DND-41 (cell line): Measurements from ENCODE around the gene PMPCA.

Experiments used
- ATAC-seq: fragments of 200-7000 bp; cut with Tn5 transposase; 3 replicates; pipeline ENCODE4 v1.9.1; 2021; ENCODE audit warnings: low read depth; ENCODE audit not compliant: insufficient read depth
- DNase-seq: peaks from one replicate; pipeline ENCODE4 v3.0.0-alpha.2; 2020
- H2AFZ ChIP-seq: 2 replicates; pipeline ENCODE4 v1.6.0; 2012; ENCODE audit warnings: low read depth, low read length
- H3K27ac ChIP-seq: 2 replicates; pipeline ENCODE4 v1.5.1; 2012; ENCODE audit warnings: low read length, inconsistent platforms
- H3K27me3 ChIP-seq: fragments of 200-600 bp; sonication (generic); 2 replicates; pipeline ENCODE4 v1.6.0; 2012; ENCODE audit warnings: low read length, mild to moderate bottlenecking, inconsistent platforms; ENCODE audit not compliant: insufficient read depth, poor library complexity
- H3K36me3 ChIP-seq: 2 replicates; pipeline ENCODE4 v1.5.1; 2012; ENCODE audit warnings: low read length, inconsistent platforms; ENCODE audit not compliant: insufficient read depth
- H3K4me1 ChIP-seq: 2 replicates; pipeline ENCODE4 v1.5.1; 2012; ENCODE audit warnings: mild to moderate bottlenecking, low read length; ENCODE audit not compliant: insufficient read depth
- H3K4me2 ChIP-seq: 2 replicates; pipeline ENCODE4 v1.6.0; 2012; ENCODE audit warnings: mild to moderate bottlenecking, moderate library complexity, low read length, inconsistent platforms; ENCODE audit not compliant: insufficient read depth
- H3K4me3 ChIP-seq, 2 experiments: fragments of 200-600 bp in 1 of 2; shearing (Covaris generic) in 1 of 2; 2 replicates each; pipeline ENCODE4 v1.5.1; 2012 to 2016; ENCODE audit warnings: inconsistent platforms in 2 of 2, low read length in 2 of 2, mild to moderate bottlenecking in 2 of 2, low read depth in 1 of 2, moderate library complexity in 1 of 2
- H3K79me2 ChIP-seq: 2 replicates; pipeline ENCODE4 v1.6.0; 2012; ENCODE audit warnings: low read length, inconsistent platforms; ENCODE audit not compliant: insufficient read depth
- H3K9ac ChIP-seq: 2 replicates; pipeline ENCODE4 v1.6.0; 2012; ENCODE audit warnings: low read depth, mild to moderate bottlenecking, inconsistent platforms, low read length, moderate library complexity
- H3K9me3 ChIP-seq: 2 replicates; pipeline ENCODE4 v1.5.1; 2012; ENCODE audit warnings: low read length, moderate library complexity, mild to moderate bottlenecking, inconsistent platforms; ENCODE audit not compliant: insufficient read depth, severe bottlenecking
- H4K20me1 ChIP-seq: 2 replicates; pipeline ENCODE4 v1.6.0; 2012; ENCODE audit warnings: low read length; ENCODE audit not compliant: insufficient read depth
- CTCF ChIP-seq: IDR thresholded peaks from 2 replicates; pipeline ENCODE4 v1.5.1; 2012; ENCODE audit warnings: borderline replicate concordance, low read length, moderate library complexity, mild to moderate bottlenecking; ENCODE audit not compliant: poor library complexity, severe bottlenecking; ENCODE audit errors: extremely low read depth
- EZH2 ChIP-seq: IDR thresholded peaks from 3 replicates; pipeline ENCODE4 v1.6.1; 2012; ENCODE audit warnings: borderline replicate concordance, low read depth, mild to moderate bottlenecking, moderate library complexity, low read length, inconsistent platforms; ENCODE audit not compliant: severe bottlenecking

Gene PMPCA

GRCh38 chr9:136385015-136385414 lies 25.4 kb upstream of the PMPCA start:
- ATAC-seq (peak; percentile 88), DNase-seq (peak; percentile 56)
- H3K36me3 ChIP-seq = peaks cover 71% of the 10 kb centered on the region
- H3K9ac ChIP-seq = no peak overlapping the region
- peaks cover 13% of the 10 kb centered on the region for H3K4me1 ChIP-seq
- H2AFZ ChIP-seq = no peak overlapping the region
- peaks cover 25% of the 10 kb centered on the region for H4K20me1 ChIP-seq
- no peaks in the 10 kb centered on the region for H3K27me3 ChIP-seq
- H3K4me3 ChIP-seq = no peak overlapping the region
- no peak overlapping the region for H3K27ac ChIP-seq
- no peaks in the 10 kb centered on the region for H3K9me3 ChIP-seq
- TF ChIP-seq CTCF (no peak), EZH2 (no peak)
- H3K79me2 ChIP-seq = no peaks in the 10 kb centered on the region
- H3K4me2 ChIP-seq = no peak overlapping the region

GRCh38 chr9:136386018-136386417 lies 24.4 kb upstream of the PMPCA start:
- peaks cover 65% of the 10 kb centered on the region for H3K36me3 ChIP-seq
- no peaks in the 10 kb centered on the region for H3K79me2 ChIP-seq
- ATAC-seq = no peak
- TF ChIP-seq CTCF (no peak), EZH2 (no peak)
- no peak for DNase-seq
- H3K27ac ChIP-seq = no peak overlapping the region
- peaks cover 13% of the 10 kb centered on the region for H3K4me1 ChIP-seq
- no peak overlapping the region for H3K4me3 ChIP-seq
- no peaks in the 10 kb centered on the region for H3K9me3 ChIP-seq
- no peak overlapping the region for H3K9ac ChIP-seq
- H4K20me1 ChIP-seq = peaks cover 26% of the 10 kb centered on the region
- no peak overlapping the region for H2AFZ ChIP-seq
- no peak overlapping the region for H3K4me2 ChIP-seq
- no peaks in the 10 kb centered on the region for H3K27me3 ChIP-seq

- Histone ChIP-seq H3K4me1 (peaks cover 13% of the 10 kb centered on the region), H3K27ac (no peak overlapping the region), H3K9ac (no peak overlapping the region), H3K36me3 (peaks cover 61% of the 10 kb centered on the region), H3K9me3 (no peaks in the 10 kb centered on the region), H2AFZ (no peak overlapping the region), H3K4me3 (no peak overlapping the region), H3K27me3 (no peaks in the 10 kb centered on the region), H4K20me1 (peaks cover 22% of the 10 kb centered on the region), H3K4me2 (no peak overlapping the region), H3K79me2 (no peaks in the 10 kb centered on the region)
- DNase-seq (no peak), ATAC-seq (no peak)
- TF ChIP-seq CTCF = no peak
- no peak for TF ChIP-seq EZH2
Observed at GRCh38 chr9:136387217-136387616, 23.2 kb upstream of the PMPCA start.

GRCh38 chr9:136389396-136389795 lies 21.1 kb upstream of the PMPCA start:
- no peaks in the 10 kb centered on the region for H3K9me3 ChIP-seq
- H3K79me2 ChIP-seq = no peaks in the 10 kb centered on the region
- DNase-seq (no peak), ATAC-seq (no peak)
- no peaks in the 10 kb centered on the region for H3K27me3 ChIP-seq
- H3K27ac ChIP-seq = no peak overlapping the region
- peaks cover 10% of the 10 kb centered on the region; the same call in 1 of the 2 replicates for H4K20me1 ChIP-seq
- peaks cover 10% of the 10 kb centered on the region for H3K4me1 ChIP-seq
- no peak overlapping the region for H2AFZ ChIP-seq
- H3K4me2 ChIP-seq = no peak overlapping the region
- H3K36me3 ChIP-seq = peaks cover 64% of the 10 kb centered on the region
- no peak overlapping the region for H3K9ac ChIP-seq
- H3K4me3 ChIP-seq = no peak overlapping the region
- TF ChIP-seq EZH2 (no peak), CTCF (no peak)
